ENCODE data around the gene DENND4B. TPM values are rescaled to one million over a fixed set of nuclear protein-coding genes. Genes with fewer than 3 reads are reported as not detected.
A peak's percentile ranks its signal among the peaks of the same experiment; 100 is the strongest.

Gene DENND4B
- total and polyA plus RNA-seq, 9 of the 15 experiments (the other 6 are each of a cell fraction or from before 2014, with no cell fraction given) = 9.5 to 80.5 (median 23.1) TPM

GRCh38 chr1:153944005-153944826, 2.3 kb downstream of the DENND4B start (continued):
- TF ChIP-seq, protein P1, sequence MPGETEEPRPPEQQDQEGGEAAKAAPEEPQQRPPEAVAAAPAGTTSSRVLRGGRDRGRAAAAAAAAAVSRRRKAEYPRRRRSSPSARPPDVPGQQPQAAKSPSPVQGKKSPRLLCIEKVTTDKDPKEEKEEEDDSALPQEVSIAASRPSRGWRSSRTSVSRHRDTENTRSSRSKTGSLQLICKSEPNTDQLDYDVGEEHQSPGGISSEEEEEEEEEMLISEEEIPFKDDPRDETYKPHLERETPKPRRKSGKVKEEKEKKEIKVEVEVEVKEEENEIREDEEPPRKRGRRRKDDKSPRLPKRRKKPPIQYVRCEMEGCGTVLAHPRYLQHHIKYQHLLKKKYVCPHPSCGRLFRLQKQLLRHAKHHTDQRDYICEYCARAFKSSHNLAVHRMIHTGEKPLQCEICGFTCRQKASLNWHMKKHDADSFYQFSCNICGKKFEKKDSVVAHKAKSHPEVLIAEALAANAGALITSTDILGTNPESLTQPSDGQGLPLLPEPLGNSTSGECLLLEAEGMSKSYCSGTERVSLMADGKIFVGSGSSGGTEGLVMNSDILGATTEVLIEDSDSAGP (CRISPR knock-in tag; IDR thresholded peaks at IDR 0.05) = 0 out of 2 replicates have a peak, but pooled peaks have one; percentile 13

GRCh38 chr1:153942766-153943549, 3.6 kb downstream of the DENND4B start:
- no peak overlapping the region for H3K4me2 ChIP-seq (ENCODE audit: insufficient read depth, low read length)
- ChIA-PET CTCF (ENCODE audit: low intra/inter-chr PET ratio) (no interaction called here), POLR2A (interaction anchor here (5.5 kb wide), 1 partner anchor 15 kb away, joined by 39 read pairs; the partner anchor contains the start of gene CRTC2)
- no peak overlapping the region for H3K9ac ChIP-seq (ENCODE audit: insufficient read depth in 1 of 2, low read depth in 2 of 2, low read length in 2 of 2)
- H3K4me3 ChIP-seq = no peak overlapping the region
- H3K36me3 ChIP-seq (ENCODE audit: control insufficient read depth, insufficient read depth, low read length) = peaks cover 68% of the 10 kb centered on the region
- no peaks in the 10 kb centered on the region for H3K9me1 ChIP-seq (ENCODE audit: control insufficient read depth, insufficient read depth, low read length)
- TSS peak; percentile 7 for BruUV-seq (replicated peaks)
- H3K27me3 ChIP-seq (ENCODE audit: control insufficient read depth in 2 of 2, insufficient read depth in 2 of 2, low read length in 2 of 2) = no peaks in the 10 kb centered on the region
- H3K4me1 ChIP-seq (replicated peaks in 1 of 2; ENCODE audit: control insufficient read depth in 2 of 2, insufficient read depth in 2 of 2, low read length in 2 of 2) = peaks cover 12 to 32% of the 10 kb centered on the region in 2 experiments; a peak in 4 of 5 replicates
- H2AFZ ChIP-seq (ENCODE audit: low read depth, low read length) = no peak overlapping the region
- FAIRE-seq (no peak), ATAC-seq (no peak), DNase-seq (ENCODE audit: extremely low read depth in 1 of 4, low spot score in 3 of 4) (no peak)
- no peaks in the 10 kb centered on the region for H4K20me1 ChIP-seq (replicated peaks; ENCODE audit: control insufficient read depth, insufficient read depth, low read length)
- in situ Hi-C loops (cut with MboI) = no loop called here
- intact Hi-C loops (cut with micrococcal nuclease) = no loop called here
- H3K79me2 ChIP-seq (ENCODE audit: control insufficient read depth, insufficient read depth, low read length) = peaks cover 29% of the 10 kb centered on the region
- no peak for TF ChIP-seq TCF7 (IDR thresholded peaks at IDR 0.05; ENCODE audit: borderline replicate concordance)
- TF ChIP-seq POLR2G (IDR thresholded peaks at IDR 0.05; ENCODE audit: low read depth, low read length) = peak; percentile 37; the same call in 1 of the 2 replicates
- 0 out of 2 replicates have a peak, but pooled peaks have one; percentile 26 for TF ChIP-seq SUPT5H (IDR thresholded peaks at IDR 0.05)
- WGBS (ENCODE audit: insufficient coverage, low coverage, missing lambda C conversion rate) = 92% methylated on average over 9 of the region's 11 CpGs
- H3K27ac ChIP-seq (ENCODE audit: extremely low read depth, low read depth, low read length) = no peak overlapping the region; the same call in 2 of the 3 replicates
- H3K9me3 ChIP-seq (replicated peaks; ENCODE audit: control insufficient read depth, insufficient read depth, low read depth, low read length) = no peaks in the 10 kb centered on the region

Measured in K562 (cell line).